ENCODE results near the gene RYR1. TPM values are rescaled to one million over a fixed set of nuclear protein-coding genes. Genes with fewer than 3 reads are reported as not detected.

RYR1 gene
- 4.9 TPM for total RNA-seq

DNA sequence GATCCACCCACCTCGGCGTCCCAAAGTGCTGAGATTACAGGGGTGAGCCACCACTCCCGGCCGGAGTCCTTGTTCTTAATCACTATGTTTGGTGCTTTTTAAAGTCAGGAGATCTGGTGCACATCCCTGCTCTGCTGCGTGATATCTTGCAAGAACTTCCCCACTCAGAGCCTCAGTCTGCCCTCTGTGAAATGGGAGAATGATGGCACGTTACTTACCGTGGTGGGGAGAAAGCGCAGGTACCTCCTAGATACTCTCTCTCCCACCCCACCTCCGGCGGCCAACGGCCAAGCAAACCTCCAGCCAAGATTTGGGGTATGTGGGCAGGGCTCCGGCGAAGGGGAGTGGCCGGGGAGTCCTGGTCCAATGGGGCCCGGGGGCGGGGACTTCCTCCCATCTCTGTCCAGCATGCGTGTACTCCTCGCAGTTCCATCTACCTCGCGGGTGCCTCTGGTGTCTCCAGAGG is at the start of gene RYR1:
RYR1 (plus strand) TSS at position 424 of the 466 bp plus-strand sequence. CDS start 139 bp downstream, outside the sequence.
- DNase-seq (ENCODE audit: low spot score), result peak; percentile 19

DNA sequence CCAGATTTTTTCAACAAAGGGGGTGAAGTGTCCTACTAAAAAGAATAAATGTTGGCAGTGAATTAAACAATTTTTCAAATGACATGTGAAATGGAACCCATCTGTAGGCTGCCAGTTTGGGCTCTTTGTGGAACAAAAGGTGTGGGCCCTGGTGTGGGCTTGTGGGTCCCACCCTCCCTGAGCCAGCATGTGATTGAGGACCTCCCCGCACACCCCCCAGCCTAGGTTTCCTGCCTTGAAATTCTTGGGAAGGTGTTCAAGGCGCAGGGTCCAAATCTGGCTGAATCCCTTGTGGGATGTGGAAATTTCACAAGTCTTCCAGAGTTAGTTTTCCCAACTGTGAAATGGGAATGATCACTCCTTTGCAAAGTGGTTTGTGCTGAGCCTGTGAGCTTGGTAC is 49.7 kb upstream of the RYR1 start:
- no peak for DNase-seq (ENCODE audit: low spot score)

GRCh38 chr19:38384209-38385027 is 49.1 kb upstream of the RYR1 start:
- no peak for DNase-seq (ENCODE audit: low spot score)

GRCh38 chr19:38385057-38385803 is 48.3 kb upstream of the RYR1 start:
- no peak for DNase-seq (ENCODE audit: low spot score)

GRCh38 chr19:38385804-38386257 is 47.7 kb upstream of the RYR1 start:
- no peak for DNase-seq (ENCODE audit: low spot score)

DNA sequence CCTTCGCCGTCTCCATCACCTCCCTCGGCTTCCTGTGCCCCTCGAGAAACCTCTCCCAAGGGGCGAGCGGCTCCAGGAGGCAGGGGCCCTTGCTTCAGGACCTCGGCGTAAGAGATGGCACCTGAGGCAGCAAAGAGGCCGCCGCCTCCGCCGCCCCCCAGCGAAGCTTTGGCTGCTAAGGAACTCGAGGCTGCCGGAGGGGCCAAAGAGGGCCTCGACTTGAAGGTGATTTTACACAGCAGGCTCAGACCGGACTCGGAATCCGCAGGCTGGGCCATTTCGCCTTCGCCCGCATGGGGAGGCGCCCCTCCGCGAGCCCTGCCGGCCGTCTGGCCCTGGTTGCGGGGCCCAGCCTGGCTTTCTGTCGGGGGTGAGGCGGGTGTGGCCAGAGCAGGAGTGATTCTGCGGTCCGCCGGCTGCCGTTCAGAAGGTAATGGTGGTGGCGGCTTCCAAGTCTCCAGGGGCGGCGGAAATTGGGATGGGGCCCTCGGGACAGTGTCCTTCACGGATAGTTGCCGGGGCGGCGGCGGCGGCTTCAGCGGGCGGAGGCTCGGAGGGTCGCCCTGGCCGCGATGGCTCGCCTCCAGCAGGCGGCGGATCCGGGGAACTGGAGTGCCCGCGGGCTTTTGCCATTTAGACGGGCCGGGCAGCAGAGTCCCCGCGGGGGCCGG is 47.1 kb upstream of the RYR1 start:
- no peak for DNase-seq (ENCODE audit: low spot score)

DNA sequence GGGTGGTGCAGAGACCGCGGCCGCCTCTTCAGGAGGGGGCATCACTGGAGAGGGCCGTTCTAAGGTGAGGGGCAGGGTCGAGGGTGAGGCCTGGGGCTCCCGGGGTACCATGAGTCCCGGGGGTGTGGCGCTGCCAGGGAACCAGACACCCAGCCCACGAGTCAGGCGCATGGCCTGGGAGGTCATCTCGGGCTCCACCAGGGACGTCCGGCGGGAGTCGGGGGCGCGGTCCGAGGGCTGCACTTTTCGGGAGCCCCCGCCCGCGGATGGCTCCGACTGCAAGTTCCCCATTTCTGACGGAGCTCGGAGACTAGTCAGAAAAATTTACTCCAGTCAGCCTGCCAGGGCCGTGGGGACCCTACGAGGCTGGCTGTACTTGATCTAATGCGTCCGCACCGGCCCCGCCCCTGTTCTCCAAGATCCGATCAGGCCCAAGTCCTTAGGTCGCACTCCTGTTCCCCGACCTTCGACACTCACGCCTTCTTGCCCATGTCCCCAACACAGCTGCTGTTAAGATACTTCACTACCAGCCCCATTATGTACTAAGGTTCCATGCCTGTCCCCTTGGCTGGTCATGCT is 46.4 kb upstream of the RYR1 start:
- no peak for DNase-seq (ENCODE audit: low spot score)

DNA sequence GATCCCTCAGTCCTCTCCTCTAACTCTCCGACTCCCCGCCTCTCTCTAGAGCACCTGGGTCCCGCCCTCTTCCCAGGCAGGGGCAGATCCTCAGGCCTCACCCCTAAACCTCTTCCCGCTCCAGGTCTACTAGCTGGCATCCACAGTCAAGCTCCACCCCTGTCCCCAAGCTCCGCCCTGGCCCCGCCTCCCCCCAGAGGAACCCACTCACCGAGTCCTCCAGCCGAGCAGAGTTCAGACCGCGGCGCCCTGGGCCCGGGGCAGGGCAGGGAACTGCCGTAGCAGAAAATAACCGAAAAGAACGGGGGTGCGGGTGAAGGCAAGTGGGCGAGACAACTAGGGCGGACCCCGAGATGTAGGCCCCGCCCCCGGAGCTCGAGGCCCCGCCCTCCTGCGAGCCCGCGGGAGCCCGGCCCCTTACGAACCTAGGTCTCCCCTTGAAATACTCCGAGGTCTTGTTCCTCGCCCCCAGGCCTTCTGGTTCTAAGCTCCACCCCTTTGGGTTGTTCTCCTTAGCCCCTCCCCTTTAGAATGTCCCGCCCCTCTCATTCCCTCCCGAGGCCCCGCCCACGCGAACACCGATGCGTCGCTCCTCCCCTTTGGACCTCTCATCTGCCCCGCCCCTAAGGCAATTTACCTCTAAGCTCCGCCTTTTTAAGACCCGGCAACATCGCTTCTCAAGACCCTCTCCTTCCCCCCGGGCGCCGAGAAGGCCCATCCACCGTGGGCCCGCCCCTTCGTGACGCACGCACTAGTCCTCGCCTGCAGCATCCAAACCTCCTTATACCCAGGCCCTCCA is 45.7 kb upstream of the RYR1 start, which contains the start of gene GGN:
GGN (minus strand) TSS at position 485 of the 799 bp plus-strand sequence. CDS start 773 bp downstream, outside the sequence.
- peak; percentile 83 for DNase-seq (ENCODE audit: low spot score)

GRCh38 chr19:38388349-38389100 is 45.0 kb upstream of the RYR1 start, which contains the start of gene SPRED3:
Gene SPRED3, plus strand, starts transcription at chr19:38388697. Its CDS starts 1,606 bp downstream, at chr19:38390303.
- no peak for DNase-seq (ENCODE audit: low spot score)

DNA sequence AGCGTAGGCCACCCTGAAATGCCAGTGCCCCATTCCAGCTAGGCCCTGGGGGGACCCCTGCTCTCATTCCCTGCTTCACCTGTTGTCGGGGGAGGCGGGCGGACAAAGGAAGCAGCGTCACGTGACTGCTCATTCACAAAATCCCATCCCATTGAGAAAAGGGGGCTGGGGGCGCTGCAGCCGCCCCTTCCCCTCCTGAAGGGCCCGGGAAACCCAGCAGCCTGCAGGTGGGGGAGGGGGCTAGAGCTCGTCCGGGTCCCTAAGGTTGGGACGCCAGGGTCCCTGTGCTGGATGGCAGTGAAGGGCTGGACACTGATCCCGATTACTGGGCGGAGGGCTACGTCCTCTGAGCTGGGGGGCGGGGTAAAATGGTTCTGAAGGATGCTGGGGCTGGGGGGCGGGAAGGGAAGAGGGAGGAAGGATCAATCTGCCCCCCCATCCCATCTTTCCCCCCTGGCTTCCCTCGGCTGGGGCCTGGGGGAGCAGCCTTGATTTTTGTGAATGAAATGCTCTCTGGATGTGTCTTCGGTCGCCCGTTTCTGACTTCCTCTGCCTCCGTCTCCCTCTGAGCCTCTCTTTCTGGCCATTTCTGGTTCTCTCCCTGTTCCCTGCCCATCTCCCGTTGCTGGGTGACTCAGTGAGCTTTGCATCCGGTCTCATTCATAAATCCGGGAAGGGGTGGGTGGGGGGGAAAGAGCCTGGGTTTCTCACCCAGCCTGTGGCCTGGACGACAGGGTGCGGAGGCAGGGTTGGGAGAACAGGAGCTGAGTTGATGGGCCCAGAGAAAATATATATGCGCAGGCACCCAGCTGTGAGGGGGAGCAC is 44.2 kb upstream of the RYR1 start:
- DNase-seq (ENCODE audit: low spot score), result no peak

- no peak for DNase-seq (ENCODE audit: low spot score)
These were observed 43.2 kb upstream of the RYR1 start for GRCh38 chr19:38389957-38390924.

DNA sequence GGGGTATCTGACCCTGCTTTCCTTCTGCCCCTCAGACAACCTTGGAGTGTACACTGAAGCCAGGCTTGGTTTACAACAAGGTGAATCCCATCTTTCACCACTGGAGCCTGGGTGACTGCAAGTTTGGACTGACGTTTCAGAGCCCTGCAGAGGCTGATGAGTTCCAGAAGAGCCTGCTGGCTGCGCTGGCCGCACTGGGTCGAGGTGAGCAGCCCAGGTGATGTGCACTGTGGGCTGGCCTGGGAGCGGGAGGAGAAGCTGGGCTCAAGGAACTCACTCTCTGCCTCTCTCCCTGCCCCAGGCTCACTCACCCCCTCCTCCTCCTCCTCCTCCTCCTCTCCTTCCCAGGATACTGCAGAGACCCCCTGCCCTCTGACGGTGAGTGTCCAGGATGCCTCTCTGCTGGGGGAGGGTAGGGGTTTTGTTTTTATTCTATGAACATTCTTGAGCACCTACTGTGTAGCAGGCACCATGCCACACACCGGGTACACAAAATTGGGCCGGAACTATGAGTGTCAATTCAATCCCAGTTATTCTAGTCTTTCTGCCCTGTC is 41.5 kb upstream of the RYR1 start:
- DNase-seq (ENCODE audit: low spot score), result no peak

DNA sequence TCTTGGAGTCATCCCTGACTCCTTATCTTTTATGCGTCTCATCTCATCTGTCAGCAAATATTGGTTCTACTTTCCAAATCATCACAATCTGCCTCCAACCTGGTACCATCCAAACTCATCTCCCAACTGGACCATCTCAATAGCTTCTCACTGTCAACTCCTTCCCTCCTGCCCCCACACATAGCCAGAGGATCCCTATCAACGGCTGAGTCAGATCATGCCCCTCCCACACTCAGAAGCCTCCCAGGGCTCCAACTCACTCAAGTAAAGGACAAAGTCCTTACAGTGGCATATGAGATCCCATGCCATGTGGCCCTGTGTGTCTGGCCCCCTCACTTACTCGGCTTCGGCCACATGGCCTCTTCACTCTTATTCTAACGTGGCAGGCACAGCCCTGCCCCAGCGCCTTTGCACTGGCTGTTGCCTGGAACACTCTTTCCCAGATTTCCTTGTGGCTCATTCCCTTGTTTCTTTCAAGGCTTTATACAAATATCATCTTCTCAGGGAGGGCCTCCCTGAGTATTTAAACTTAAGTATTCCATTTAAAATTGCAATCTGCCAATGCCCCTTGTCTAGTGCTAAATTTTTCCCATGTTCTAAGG is 40.7 kb upstream of the RYR1 start:
- DNase-seq (ENCODE audit: low spot score), result no peak

- DNase-seq (ENCODE audit: low spot score), result no peak
These were observed 39.0 kb upstream of the RYR1 start for GRCh38 chr19:38394488-38394887.

DNA sequence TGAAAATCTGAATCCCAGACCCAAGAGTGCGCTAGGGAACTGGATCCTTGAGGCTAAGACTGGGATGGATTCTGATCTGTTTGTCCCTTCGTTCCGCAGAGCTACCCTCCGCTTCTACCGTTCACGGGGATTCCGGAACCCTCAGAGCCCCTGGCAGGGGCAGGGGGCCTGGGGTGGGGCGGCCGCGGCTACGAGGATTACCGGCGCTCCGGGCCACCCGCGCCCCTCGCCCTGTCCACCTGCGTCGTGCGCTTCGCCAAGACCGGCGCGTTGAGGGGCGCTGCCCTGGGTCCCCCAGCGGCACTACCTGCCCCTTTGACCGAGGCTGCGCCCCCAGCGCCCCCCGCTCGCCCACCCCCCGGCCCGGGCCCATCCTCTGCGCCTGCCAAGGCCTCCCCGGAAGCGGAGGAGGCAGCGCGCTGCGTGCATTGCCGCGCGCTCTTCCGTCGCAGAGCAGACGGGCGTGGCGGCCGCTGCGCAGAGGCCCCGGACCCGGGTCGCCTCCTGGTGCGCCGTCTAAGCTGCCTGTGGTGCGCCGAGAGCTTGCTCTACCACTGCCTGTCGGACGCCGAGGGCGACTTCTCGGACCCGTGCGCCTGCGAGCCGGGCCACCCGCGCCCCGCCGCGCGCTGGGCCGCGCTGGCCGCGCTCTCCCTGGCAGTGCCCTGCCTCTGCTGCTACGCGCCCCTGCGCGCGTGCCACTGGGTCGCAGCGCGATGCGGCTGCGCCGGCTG is 37.9 kb upstream of the RYR1 start:
- DNase-seq (ENCODE audit: low spot score), result no peak

GRCh38 chr19:38399081-38399480 is 34.4 kb upstream of the RYR1 start:
- DNase-seq (ENCODE audit: low spot score), result no peak
